HEK293 (cell line): ENCODE results near the gene RPP38.

Source experiments
- GLI4 ChIP-seq: fragments of 450-650 bp; formaldehyde crosslinking; IDR thresholded peaks from 2 replicates; pipeline ENCODE4 v1.5.1; 2016; ENCODE audit warnings: missing biosample characterization, missing genetic modification characterization
- HOXD13 ChIP-seq: sonication (generic); formaldehyde crosslinking; IDR thresholded peaks from 2 replicates; pipeline ENCODE4 v1.8.0; 2022; ENCODE audit warnings: missing genetic modification reagents, borderline replicate concordance
- IKZF3 ChIP-seq: fragments of 450-650 bp; IDR thresholded peaks from 2 replicates; pipeline ENCODE4 v1.5.0; 2018; ENCODE audit warnings: missing biosample characterization, mild to moderate bottlenecking, missing genetic modification characterization, moderate library complexity
- KLF16 ChIP-seq: fragments of 450-650 bp; formaldehyde crosslinking; IDR thresholded peaks from 2 replicates; pipeline ENCODE4 v1.5.1; 2017; ENCODE audit warnings: missing biosample characterization, missing genetic modification characterization
- OVOL3 ChIP-seq: fragments of 450-650 bp; formaldehyde crosslinking; IDR thresholded peaks from 2 replicates; pipeline ENCODE4 v1.5.1; 2016; ENCODE audit warnings: missing biosample characterization, missing genetic modification characterization
- PRDM6 ChIP-seq: fragments of 450-650 bp; formaldehyde crosslinking; IDR thresholded peaks from 2 replicates; pipeline ENCODE4 v1.5.1; 2017; ENCODE audit warnings: missing biosample characterization, missing genetic modification characterization
- REPIN1 ChIP-seq: fragments of 450-650 bp; formaldehyde crosslinking; IDR thresholded peaks from 2 replicates; pipeline ENCODE4 v1.5.1; 2017; ENCODE audit warnings: missing biosample characterization, missing genetic modification characterization, low read depth
- TRIM28 ChIP-seq: IDR thresholded peaks from 2 replicates; pipeline ENCODE4 v1.6.1; 2011; ENCODE audit warnings: low read length, control low read depth, borderline replicate concordance
- ZFHX2 ChIP-seq: fragments of 450-650 bp; formaldehyde crosslinking; conservative IDR thresholded peaks from 2 replicates; pipeline ENCODE4 v1.5.1; 2016; ENCODE audit warnings: missing biosample characterization, missing genetic modification characterization
- ZFP37 ChIP-seq: fragments of 450-650 bp; formaldehyde crosslinking; IDR thresholded peaks from 2 replicates; pipeline ENCODE4 v1.5.1; 2016; ENCODE audit warnings: missing biosample characterization, missing genetic modification characterization
- ZIC2 ChIP-seq: fragments of 450-650 bp; formaldehyde crosslinking; IDR thresholded peaks from 2 replicates; pipeline ENCODE4 v1.5.1; 2016; ENCODE audit warnings: missing biosample characterization, missing genetic modification characterization
- ZNF138 ChIP-seq: fragments of 450-650 bp; formaldehyde crosslinking; IDR thresholded peaks from 2 replicates; pipeline ENCODE4 v1.5.1; 2016; ENCODE audit warnings: missing biosample characterization, missing genetic modification characterization, borderline replicate concordance
- ZNF175 ChIP-seq: fragments of 450-650 bp; formaldehyde crosslinking; IDR thresholded peaks from 2 replicates; pipeline ENCODE4 v1.5.1; 2016; ENCODE audit warnings: missing biosample characterization, missing genetic modification characterization
- ZNF214 ChIP-seq: fragments of 450-650 bp; formaldehyde crosslinking; IDR thresholded peaks from 2 replicates; pipeline ENCODE4 v1.5.1; 2017; ENCODE audit warnings: missing biosample characterization, mild to moderate bottlenecking, missing genetic modification characterization, borderline replicate concordance
- ZNF280C ChIP-seq: fragments of 450-650 bp; formaldehyde crosslinking; IDR thresholded peaks from 2 replicates; pipeline ENCODE4 v1.5.1; 2016; ENCODE audit warnings: missing biosample characterization, missing genetic modification characterization
- ZNF362 ChIP-seq: fragments of 450-650 bp; formaldehyde crosslinking; IDR thresholded peaks from 2 replicates; pipeline ENCODE4 v1.5.1; 2016; ENCODE audit warnings: missing biosample characterization, missing genetic modification characterization
- ZNF37A ChIP-seq: fragments of 450-650 bp; IDR thresholded peaks from 2 replicates; pipeline ENCODE4 v1.5.1; 2018; ENCODE audit warnings: missing biosample characterization, missing genetic modification characterization
- ZNF48 ChIP-seq: fragments of 450-650 bp; formaldehyde crosslinking; IDR thresholded peaks from 2 replicates; pipeline ENCODE4 v1.5.1; 2016; ENCODE audit warnings: missing biosample characterization, missing genetic modification characterization
- ZNF529 ChIP-seq: fragments of 450-650 bp; formaldehyde crosslinking; IDR thresholded peaks from 2 replicates; pipeline ENCODE4 v1.5.1; 2017; ENCODE audit warnings: missing genetic modification characterization, missing biosample characterization; ENCODE audit not compliant: insufficient replicate concordance
- ZNF548 ChIP-seq: fragments of 450-650 bp; formaldehyde crosslinking; IDR thresholded peaks from 2 replicates; pipeline ENCODE4 v1.5.1; 2016; ENCODE audit warnings: missing biosample characterization, missing genetic modification characterization
- ZNF549 ChIP-seq: fragments of 450-650 bp; IDR thresholded peaks from 2 replicates; pipeline ENCODE4 v1.5.1; 2018; ENCODE audit warnings: missing biosample characterization, missing genetic modification characterization, mild to moderate bottlenecking, inconsistent platforms, moderate library complexity
- ZNF558 ChIP-seq: fragments of 450-650 bp; formaldehyde crosslinking; IDR thresholded peaks from 2 replicates; pipeline ENCODE4 v1.5.1; 2016; ENCODE audit warnings: missing biosample characterization, missing genetic modification characterization
- ZNF560 ChIP-seq: fragments of 450-650 bp; formaldehyde crosslinking; IDR thresholded peaks from 2 replicates; pipeline ENCODE4 v1.5.1; 2017; ENCODE audit warnings: missing biosample characterization, missing genetic modification characterization, borderline replicate concordance
- ZNF629 ChIP-seq: fragments of 450-650 bp; formaldehyde crosslinking; IDR thresholded peaks from 2 replicates; pipeline ENCODE4 v1.5.1; 2017; ENCODE audit warnings: missing biosample characterization, missing genetic modification characterization
- TF ChIP-seq, protein P1 (sequence below): fragments of 450-650 bp; formaldehyde crosslinking; IDR thresholded peaks from 2 replicates; pipeline ENCODE4 v1.5.1; 2016; ENCODE audit warnings: missing biosample characterization, missing genetic modification characterization
- TF ChIP-seq, protein P2 (sequence below): fragments of 450-650 bp; formaldehyde crosslinking; IDR thresholded peaks from 2 replicates; pipeline ENCODE4 v1.5.1; 2016; ENCODE audit warnings: missing biosample characterization, missing genetic modification characterization, borderline replicate concordance
- TF ChIP-seq, protein P3 (sequence below): sonication (generic); formaldehyde crosslinking; IDR thresholded peaks from 2 replicates; pipeline ENCODE4 v1.8.1; 2022; ENCODE audit warnings: mild to moderate bottlenecking, moderate library complexity, missing genetic modification reagents
- TF ChIP-seq, protein P4 (sequence below): fragments of 450-650 bp; formaldehyde crosslinking; IDR thresholded peaks from 2 replicates; pipeline ENCODE4 v1.5.1; 2017; ENCODE audit warnings: missing biosample characterization, missing genetic modification characterization

RPP38 gene

GRCh38 chr10:15088428-15089261 is 8.5 kb upstream of the RPP38 start, which contains the start of gene ACBD7 (continued):
- no peak for TF ChIP-seq ZNF37A
- TF ChIP-seq, protein P1, sequence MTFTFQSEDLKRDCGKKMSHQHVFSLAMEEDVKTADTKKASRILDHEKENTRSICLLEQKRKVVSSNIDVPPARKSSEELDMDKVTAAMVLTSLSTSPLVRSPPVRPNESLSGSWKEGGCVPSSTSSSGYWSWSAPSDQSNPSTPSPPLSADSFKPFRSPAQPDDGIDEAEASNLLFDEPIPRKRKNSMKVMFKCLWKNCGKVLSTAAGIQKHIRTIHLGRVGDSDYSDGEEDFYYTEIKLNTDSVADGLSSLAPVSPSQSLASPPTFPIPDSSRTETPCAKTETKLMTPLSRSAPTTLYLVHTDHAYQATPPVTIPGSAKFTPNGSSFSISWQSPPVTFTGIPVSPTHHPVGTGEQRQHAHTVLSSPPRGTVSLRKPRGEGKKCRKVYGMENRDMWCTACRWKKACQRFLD (tag by site-specific recombination): no peak
- TF ChIP-seq, protein P2, sequence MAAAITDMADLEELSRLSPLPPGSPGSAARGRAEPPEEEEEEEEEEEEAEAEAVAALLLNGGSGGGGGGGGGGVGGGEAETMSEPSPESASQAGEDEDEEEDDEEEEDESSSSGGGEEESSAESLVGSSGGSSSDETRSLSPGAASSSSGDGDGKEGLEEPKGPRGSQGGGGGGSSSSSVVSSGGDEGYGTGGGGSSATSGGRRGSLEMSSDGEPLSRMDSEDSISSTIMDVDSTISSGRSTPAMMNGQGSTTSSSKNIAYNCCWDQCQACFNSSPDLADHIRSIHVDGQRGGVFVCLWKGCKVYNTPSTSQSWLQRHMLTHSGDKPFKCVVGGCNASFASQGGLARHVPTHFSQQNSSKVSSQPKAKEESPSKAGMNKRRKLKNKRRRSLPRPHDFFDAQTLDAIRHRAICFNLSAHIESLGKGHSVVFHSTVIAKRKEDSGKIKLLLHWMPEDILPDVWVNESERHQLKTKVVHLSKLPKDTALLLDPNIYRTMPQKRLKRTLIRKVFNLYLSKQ (tag by site-specific recombination): no peak
- TF ChIP-seq, protein P3, sequence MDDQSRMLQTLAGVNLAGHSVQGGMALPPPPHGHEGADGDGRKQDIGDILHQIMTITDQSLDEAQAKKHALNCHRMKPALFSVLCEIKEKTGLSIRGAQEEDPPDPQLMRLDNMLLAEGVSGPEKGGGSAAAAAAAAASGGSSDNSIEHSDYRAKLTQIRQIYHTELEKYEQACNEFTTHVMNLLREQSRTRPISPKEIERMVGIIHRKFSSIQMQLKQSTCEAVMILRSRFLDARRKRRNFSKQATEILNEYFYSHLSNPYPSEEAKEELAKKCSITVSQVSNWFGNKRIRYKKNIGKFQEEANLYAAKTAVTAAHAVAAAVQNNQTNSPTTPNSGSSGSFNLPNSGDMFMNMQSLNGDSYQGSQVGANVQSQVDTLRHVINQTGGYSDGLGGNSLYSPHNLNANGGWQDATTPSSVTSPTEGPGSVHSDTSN: peak; percentile 56; the same call in 1 of the 2 replicates
- peak; percentile 95 for TF ChIP-seq KLF16 (tag by site-specific recombination)
- peak; percentile 86 for TF ChIP-seq ZIC2
- no peak for TF ChIP-seq ZNF558 (tag by site-specific recombination)
- no peak for TF ChIP-seq ZNF362 (tag by site-specific recombination)
- peak; percentile 80; the same call in 1 of the 2 replicates for TF ChIP-seq ZFP37 (tag by site-specific recombination)
- TF ChIP-seq ZNF549: no peak
- TF ChIP-seq ZNF629 (tag by site-specific recombination): peak; percentile 38; the same call in 1 of the 2 replicates
- no peak for TF ChIP-seq ZNF548
- TF ChIP-seq IKZF3 (tag by site-specific recombination): no peak; the same call in 1 of the 2 replicates
- TF ChIP-seq REPIN1 (tag by site-specific recombination): no peak; the same call in 1 of the 2 replicates
- no peak for TF ChIP-seq ZNF529 (tag by site-specific recombination)
- TF ChIP-seq ZNF560 (tag by site-specific recombination): no peak
- TF ChIP-seq PRDM6: no peak
- no peak for TF ChIP-seq TRIM28
- no peak for TF ChIP-seq HOXD13 (CRISPR knock-in tag)
- no peak for TF ChIP-seq OVOL3
- no peak for TF ChIP-seq ZNF214 (tag by site-specific recombination)
- no peak for TF ChIP-seq ZNF175 (tag by site-specific recombination)
- TF ChIP-seq ZNF138 (tag by site-specific recombination): no peak
- no peak for TF ChIP-seq GLI4
- no peak for TF ChIP-seq ZNF280C (tag by site-specific recombination)
- TF ChIP-seq ZNF48: no peak
- peak; percentile 86 for TF ChIP-seq ZFHX2 (tag by site-specific recombination)
- TF ChIP-seq, protein P4, sequence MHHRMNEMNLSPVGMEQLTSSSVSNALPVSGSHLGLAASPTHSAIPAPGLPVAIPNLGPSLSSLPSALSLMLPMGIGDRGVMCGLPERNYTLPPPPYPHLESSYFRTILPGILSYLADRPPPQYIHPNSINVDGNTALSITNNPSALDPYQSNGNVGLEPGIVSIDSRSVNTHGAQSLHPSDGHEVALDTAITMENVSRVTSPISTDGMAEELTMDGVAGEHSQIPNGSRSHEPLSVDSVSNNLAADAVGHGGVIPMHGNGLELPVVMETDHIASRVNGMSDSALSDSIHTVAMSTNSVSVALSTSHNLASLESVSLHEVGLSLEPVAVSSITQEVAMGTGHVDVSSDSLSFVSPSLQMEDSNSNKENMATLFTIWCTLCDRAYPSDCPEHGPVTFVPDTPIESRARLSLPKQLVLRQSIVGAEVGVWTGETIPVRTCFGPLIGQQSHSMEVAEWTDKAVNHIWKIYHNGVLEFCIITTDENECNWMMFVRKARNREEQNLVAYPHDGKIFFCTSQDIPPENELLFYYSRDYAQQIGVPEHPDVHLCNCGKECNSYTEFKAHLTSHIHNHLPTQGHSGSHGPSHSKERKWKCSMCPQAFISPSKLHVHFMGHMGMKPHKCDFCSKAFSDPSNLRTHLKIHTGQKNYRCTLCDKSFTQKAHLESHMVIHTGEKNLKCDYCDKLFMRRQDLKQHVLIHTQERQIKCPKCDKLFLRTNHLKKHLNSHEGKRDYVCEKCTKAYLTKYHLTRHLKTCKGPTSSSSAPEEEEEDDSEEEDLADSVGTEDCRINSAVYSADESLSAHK: peak; percentile 37; the same call in 1 of the 2 replicates
